Liver (tissue), 3 donors: ENCODE results near the gene AKR1B1.

ENCODE experiments used
- ATF3 ChIP-seq: IDR thresholded peaks from 2 replicates; pipeline ENCODE4 v1.6.1; 2016; ENCODE audit warnings: antibody characterized with exemption
- CTCF ChIP-seq: fragments of 150-350 bp; IDR thresholded peaks from 2 replicates; pipeline ENCODE4 v1.5.1; 2017; ENCODE audit warnings: improper control_type of control experiment, low read depth, low read length; ENCODE audit not compliant: missing input control
- FOXA2 ChIP-seq: IDR thresholded peaks from 2 replicates; pipeline ENCODE4 v1.6.1; 2016; ENCODE audit warnings: antibody characterized with exemption
- GABPA ChIP-seq, 2 donors: IDR thresholded peaks in 1 of 2; conservative IDR thresholded peaks in 1 of 2; 2 replicates each; pipeline ENCODE4 v1.6.1; 2016; ENCODE audit warnings: antibody characterized with exemption in 2 of 2, mild to moderate bottlenecking in 1 of 2, moderate library complexity in 1 of 2
- HNF4G ChIP-seq: IDR thresholded peaks from 2 replicates; pipeline ENCODE4 v1.6.1; 2016; ENCODE audit warnings: antibody characterized with exemption
- JUND ChIP-seq, 2 donors: IDR thresholded peaks; 2 replicates each; pipeline ENCODE4 v1.6.1; 2016; ENCODE audit warnings: antibody characterized with exemption in 2 of 2
- NR2F2 ChIP-seq: IDR thresholded peaks from 2 replicates; pipeline ENCODE4 v1.6.1; 2016; ENCODE audit warnings: antibody characterized with exemption
- RAD21 ChIP-seq, 2 donors: IDR thresholded peaks; 2 replicates each; pipeline ENCODE4 v1.6.1; 2016; ENCODE audit warnings: antibody characterized with exemption in 2 of 2, mild to moderate bottlenecking in 2 of 2
- REST ChIP-seq: IDR thresholded peaks from 2 replicates; pipeline ENCODE4 v1.6.1; 2016; ENCODE audit warnings: antibody characterized with exemption, mild to moderate bottlenecking
- RXRA ChIP-seq, 2 donors: IDR thresholded peaks; 2 replicates each; pipeline ENCODE4 v1.6.1; 2017 to 2018; ENCODE audit warnings: antibody characterized with exemption in 2 of 2, mild to moderate bottlenecking in 1 of 2
- SP1 ChIP-seq: IDR thresholded peaks from 2 replicates; pipeline ENCODE4 v1.6.1; 2018; ENCODE audit warnings: antibody characterized with exemption, mild to moderate bottlenecking
- TAF1 ChIP-seq: conservative IDR thresholded peaks from 2 replicates; pipeline ENCODE4 v1.6.1; 2016; ENCODE audit warnings: antibody characterized with exemption, mild to moderate bottlenecking
- ZBTB33 ChIP-seq: IDR thresholded peaks from 2 replicates; pipeline ENCODE4 v1.6.1; 2016; ENCODE audit warnings: antibody characterized with exemption
- TF ChIP-seq, protein P1 (sequence below): IDR thresholded peaks from 2 replicates; pipeline ENCODE4 v1.6.1; 2016; ENCODE audit warnings: antibody characterized with exemption
- donor health status: healthy.
- donor health status: healthy.

DNA sequence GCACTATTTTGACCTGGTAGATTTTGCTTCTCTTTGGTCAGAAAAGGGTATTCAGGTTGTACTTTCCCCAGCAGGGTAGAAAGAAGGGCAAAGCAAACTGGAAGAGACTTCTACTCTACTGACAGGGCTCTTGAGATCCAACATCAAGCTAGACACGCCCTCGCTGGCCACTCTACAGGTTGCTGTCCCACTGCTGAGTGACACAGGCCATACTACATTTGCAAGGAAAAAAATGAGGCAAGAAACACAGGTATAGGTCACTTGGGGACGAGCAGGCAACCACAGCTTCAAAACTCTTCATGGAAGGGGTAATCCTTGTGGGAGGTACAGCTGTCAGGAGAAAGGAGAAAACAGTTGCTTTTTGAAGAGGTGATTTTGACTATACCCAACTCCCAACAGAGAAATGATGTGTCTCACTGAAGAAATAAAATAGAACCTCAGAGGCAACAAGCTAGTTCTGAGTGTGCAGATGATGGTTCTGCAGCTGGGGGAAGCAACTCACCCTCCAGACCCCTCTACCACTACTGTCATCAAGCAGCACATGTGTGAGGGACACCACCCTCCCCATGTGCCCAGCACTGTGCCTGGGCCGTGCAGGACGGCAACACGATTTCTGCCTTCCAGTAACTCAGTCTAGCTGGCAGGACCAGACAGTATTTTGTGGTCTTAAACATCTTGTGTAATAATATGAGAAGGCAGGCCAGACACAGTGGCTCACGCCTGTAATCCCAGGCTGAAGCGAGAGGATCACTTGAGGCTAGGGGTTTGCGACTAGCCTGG is 16.3 kb downstream of the AKR1B1 start:
- TF ChIP-seq, protein P1, sequence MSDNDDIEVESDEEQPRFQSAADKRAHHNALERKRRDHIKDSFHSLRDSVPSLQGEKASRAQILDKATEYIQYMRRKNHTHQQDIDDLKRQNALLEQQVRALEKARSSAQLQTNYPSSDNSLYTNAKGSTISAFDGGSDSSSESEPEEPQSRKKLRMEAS, result no peak
- TF ChIP-seq ATF3, result no peak
- no peak for TF ChIP-seq GABPA (IDR thresholded peaks at IDR 0.05 in 1 of 2, conservative IDR thresholded peaks at IDR 0.05 in 1 of 2)
- TF ChIP-seq CTCF, result no peak
- TF ChIP-seq SP1, result no peak
- TF ChIP-seq REST, result no peak
- no peak for TF ChIP-seq RXRA (IDR thresholded peaks at IDR 0.05)
- TF ChIP-seq TAF1, result no peak
- no peak for TF ChIP-seq ZBTB33
- TF ChIP-seq NR2F2, result no peak
- no peak for TF ChIP-seq RAD21 (IDR thresholded peaks at IDR 0.05)
- no peak for TF ChIP-seq JUND (IDR thresholded peaks at IDR 0.05)
- no peak for TF ChIP-seq HNF4G
- TF ChIP-seq FOXA2, result no peak
